Gastroesophageal sphincter (tissue), 3 donors: ENCODE results near the gene CCDC85B.

Source experiments
- POLR2A ChIP-seq, 2 donors: fragments of 450-650 bp; IDR thresholded peaks; one replicate each; pipeline ENCODE4 v1.6.1; 2017; ENCODE audit warnings: antibody characterized with exemption in 2 of 2, mild to moderate bottlenecking in 2 of 2, moderate library complexity in 1 of 2
- TF ChIP-seq, protein P1 (sequence below), 4 experiments: fragments of 200-600 bp in 2 of 4; fragments of 450-650 bp in 2 of 4; sonication (generic) in 1 of 4; IDR thresholded peaks; one replicate each; pipeline ENCODE4 v1.5.1; 2017 to 2019; ENCODE audit warnings: antibody characterized with exemption in 4 of 4, mild to moderate bottlenecking in 2 of 4, moderate library complexity in 2 of 4

DNA sequence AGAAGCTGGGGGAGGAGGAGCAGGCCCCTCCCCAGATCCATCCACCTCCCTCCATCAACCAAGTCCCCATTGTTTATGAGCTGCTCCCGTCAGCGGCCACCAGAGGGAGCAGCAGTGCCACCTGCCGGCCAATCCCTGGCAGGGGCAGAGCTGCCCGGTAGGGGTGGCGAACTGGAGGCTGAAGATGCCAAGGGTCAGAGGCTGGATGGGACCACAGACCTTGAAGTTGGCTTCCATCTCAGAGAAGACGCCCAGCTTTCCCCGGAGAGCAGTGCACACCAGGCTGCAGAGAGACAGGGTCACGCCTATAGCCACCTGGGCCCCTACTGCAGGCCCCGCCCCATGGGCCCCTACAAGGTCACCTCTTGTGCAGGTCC lies 5.8 kb upstream of the CCDC85B start:
- TF ChIP-seq, protein P1, sequence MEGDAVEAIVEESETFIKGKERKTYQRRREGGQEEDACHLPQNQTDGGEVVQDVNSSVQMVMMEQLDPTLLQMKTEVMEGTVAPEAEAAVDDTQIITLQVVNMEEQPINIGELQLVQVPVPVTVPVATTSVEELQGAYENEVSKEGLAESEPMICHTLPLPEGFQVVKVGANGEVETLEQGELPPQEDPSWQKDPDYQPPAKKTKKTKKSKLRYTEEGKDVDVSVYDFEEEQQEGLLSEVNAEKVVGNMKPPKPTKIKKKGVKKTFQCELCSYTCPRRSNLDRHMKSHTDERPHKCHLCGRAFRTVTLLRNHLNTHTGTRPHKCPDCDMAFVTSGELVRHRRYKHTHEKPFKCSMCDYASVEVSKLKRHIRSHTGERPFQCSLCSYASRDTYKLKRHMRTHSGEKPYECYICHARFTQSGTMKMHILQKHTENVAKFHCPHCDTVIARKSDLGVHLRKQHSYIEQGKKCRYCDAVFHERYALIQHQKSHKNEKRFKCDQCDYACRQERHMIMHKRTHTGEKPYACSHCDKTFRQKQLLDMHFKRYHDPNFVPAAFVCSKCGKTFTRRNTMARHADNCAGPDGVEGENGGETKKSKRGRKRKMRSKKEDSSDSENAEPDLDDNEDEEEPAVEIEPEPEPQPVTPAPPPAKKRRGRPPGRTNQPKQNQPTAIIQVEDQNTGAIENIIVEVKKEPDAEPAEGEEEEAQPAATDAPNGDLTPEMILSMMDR (IDR thresholded peaks at IDR 0.05): peak in 3 of 4 experiments; percentile 99 to 100 (median 99)
- TF ChIP-seq POLR2A (IDR thresholded peaks at IDR 0.05): no peak
